Skeletal muscle tissue (tissue), 4 donors: ENCODE data around the gene PBLD. TPM values are rescaled to one million over a fixed set of nuclear protein-coding genes. Genes with fewer than 3 reads are reported as not detected.
"Not testable (repeated sequence)": the region's sequence is repeated elsewhere in the genome, so short reads cannot be mapped to it uniquely, and the experiment has no call there.

Experiments
- H3K27ac ChIP-seq: one replicate; pipeline ENCODE4 v1.7.0; 2013; ENCODE audit warnings: mild to moderate bottlenecking, low read depth, low read length, inconsistent platforms
- H3K27me3 ChIP-seq, 3 donors: one replicate each; pipeline ENCODE4 v1.7.0; 2013; ENCODE audit warnings: low read length in 3 of 3; ENCODE audit not compliant: control insufficient read depth in 3 of 3, insufficient read depth in 3 of 3
- H3K36me3 ChIP-seq, 3 donors: one replicate each; pipeline ENCODE4 v1.7.0; 2013; ENCODE audit warnings: low read length in 3 of 3; ENCODE audit not compliant: control insufficient read depth in 3 of 3, insufficient read depth in 3 of 3
- H3K4me1 ChIP-seq, 3 donors: one replicate each; pipeline ENCODE4 v1.7.0; 2013; ENCODE audit warnings: low read length in 3 of 3, mild to moderate bottlenecking in 3 of 3; ENCODE audit not compliant: control insufficient read depth in 3 of 3, insufficient read depth in 3 of 3
- H3K4me3 ChIP-seq, 3 donors: one replicate each; pipeline ENCODE4 v1.7.0; 2013; ENCODE audit warnings: low read length in 3 of 3
- H3K9ac ChIP-seq, 3 donors: one replicate each; pipeline ENCODE4 v1.7.0; 2013; ENCODE audit warnings: low read length in 3 of 3, mild to moderate bottlenecking in 3 of 3, moderate library complexity in 2 of 3, low read depth in 1 of 3
- H3K9me3 ChIP-seq, 3 donors: one replicate each; pipeline ENCODE4 v1.7.0; 2013; ENCODE audit warnings: low read length in 3 of 3; ENCODE audit not compliant: control insufficient read depth in 3 of 3
- total RNA-seq: library from RNA; depleted of rRNA; stranded (reverse); fragments of >200 nt; gene quantifications from one replicate; pipeline ENCODE4 v1.2.3, GENCODE V29; 2014
- donor health status: Osteomylitis.

The PBLD gene
- total RNA-seq, 1 donor from 2014 or later = 3.7 TPM

GRCh38 chr10:68284062-68285001, 48.4 kb downstream of the PBLD start:
- Histone ChIP-seq H3K4me1 (no peaks in the 10 kb centered on the region), H3K27me3 (no peaks in the 10 kb centered on the region), H3K4me3 (no peak overlapping the region), H3K9me3 (no peaks in the 10 kb centered on the region), H3K27ac (no peak overlapping the region), H3K9ac (no peak overlapping the region), H3K36me3 (no peaks in the 10 kb centered on the region)

GRCh38 chr10:68280758-68281157, 52.0 kb downstream of the PBLD start:
- Histone ChIP-seq H3K4me1 (no peaks in the 10 kb centered on the region), H3K9me3 (no peaks in the 10 kb centered on the region), H3K27ac (no peak overlapping the region), H3K36me3 (no peaks in the 10 kb centered on the region), H3K9ac (no peak overlapping the region), H3K27me3 (no peaks in the 10 kb centered on the region), H3K4me3 (no peak overlapping the region)

- H3K9me3 ChIP-seq, H3K9ac ChIP-seq, H3K27me3 ChIP-seq, H3K27ac ChIP-seq, H3K4me1 ChIP-seq, H3K4me3 ChIP-seq, H3K36me3 ChIP-seq: not testable (repeated sequence)
Measured at GRCh38 chr10:68278906-68279753, 53.6 kb downstream of the PBLD start.

GRCh38 chr10:68277814-68278213, 54.9 kb downstream of the PBLD start:
- not testable (repeated sequence) for H3K9me3 ChIP-seq, H3K4me3 ChIP-seq, H3K9ac ChIP-seq, H3K36me3 ChIP-seq, H3K4me1 ChIP-seq, H3K27me3 ChIP-seq, H3K27ac ChIP-seq

GRCh38 chr10:68276224-68276623, 56.5 kb downstream of the PBLD start:
- H3K9me3 ChIP-seq = no peaks in the 10 kb centered on the region
- no peak overlapping the region for H3K4me3 ChIP-seq
- H3K4me1 ChIP-seq = no peaks in the 10 kb centered on the region
- H3K27me3 ChIP-seq = no peaks in the 10 kb centered on the region
- H3K36me3 ChIP-seq = no peaks in the 10 kb centered on the region
- H3K9ac ChIP-seq = no peak overlapping the region
- no peak overlapping the region for H3K27ac ChIP-seq

- Histone ChIP-seq H3K9ac (no peak overlapping the region), H3K4me1 (no peaks in the 10 kb centered on the region), H3K36me3 (no peaks in the 10 kb centered on the region), H3K27me3 (no peaks in the 10 kb centered on the region), H3K27ac (no peak overlapping the region), H3K9me3 (no peaks in the 10 kb centered on the region), H3K4me3 (no peak overlapping the region)
Measured at GRCh38 chr10:68275600-68276126, 57.1 kb downstream of the PBLD start.

- Histone ChIP-seq H3K4me1 (no peaks in the 10 kb centered on the region), H3K27me3 (no peaks in the 10 kb centered on the region), H3K36me3 (no peaks in the 10 kb centered on the region), H3K27ac (no peak overlapping the region), H3K4me3 (no peak overlapping the region), H3K9ac (no peak overlapping the region), H3K9me3 (no peaks in the 10 kb centered on the region)
Measured at GRCh38 chr10:68272833-68273232, 59.9 kb downstream of the PBLD start.

GRCh38 chr10:68271196-68271882, 61.4 kb downstream of the PBLD start:
- Histone ChIP-seq H3K4me3 (no peak overlapping the region), H3K36me3 (no peaks in the 10 kb centered on the region), H3K9me3 (no peaks in the 10 kb centered on the region), H3K27me3 (no peaks in the 10 kb centered on the region), H3K27ac (no peak overlapping the region), H3K4me1 (no peaks in the 10 kb centered on the region), H3K9ac (no peak overlapping the region)

GRCh38 chr10:68269562-68270290, 63.0 kb downstream of the PBLD start:
- no peaks in the 10 kb centered on the region for H3K36me3 ChIP-seq
- no peaks in the 10 kb centered on the region for H3K27me3 ChIP-seq
- no peak overlapping the region for H3K4me3 ChIP-seq
- H3K9me3 ChIP-seq = no peaks in the 10 kb centered on the region
- no peak overlapping the region for H3K9ac ChIP-seq
- no peak overlapping the region for H3K27ac ChIP-seq
- H3K4me1 ChIP-seq = no peaks in the 10 kb centered on the region
